NB4 (cell line): ENCODE data around the gene NAV3.
A peak's percentile ranks its signal among the peaks of the same experiment; 100 is the strongest.

Source experiments
- DNase-seq: peaks from one replicate; pipeline ENCODE4 v3.0.0; 2010; ENCODE audit warnings: low read depth
- H3K4me3 ChIP-seq: one replicate; pipeline ENCODE4 v1.5.1; 2011; ENCODE audit warnings: mild to moderate bottlenecking, low read depth, low read length, moderate library complexity
- MAX ChIP-seq: IDR thresholded peaks from 2 replicates; pipeline ENCODE4 v1.6.1; 2011; ENCODE audit warnings: low read depth, low read length
- MYC ChIP-seq: IDR thresholded peaks from 2 replicates; pipeline ENCODE4 v1.6.1; 2011; ENCODE audit warnings: low read depth, low read length
- POLR2A ChIP-seq: IDR thresholded peaks from 2 replicates; pipeline ENCODE4 v1.6.1; 2011; ENCODE audit warnings: mild to moderate bottlenecking; ENCODE audit not compliant: insufficient read length; ENCODE audit errors: extremely low read depth
- TF ChIP-seq, protein P1 (sequence below): IDR thresholded peaks from one replicate; pipeline ENCODE4 v1.5.1; 2012; ENCODE audit warnings: low read depth, low read length

The NAV3 gene

GRCh38 chr12:77928078-77928477 is 97.4 kb downstream of the NAV3 start:
- no peak overlapping the region for H3K4me3 ChIP-seq
- TF ChIP-seq MYC: no peak
- TF ChIP-seq, protein P1, sequence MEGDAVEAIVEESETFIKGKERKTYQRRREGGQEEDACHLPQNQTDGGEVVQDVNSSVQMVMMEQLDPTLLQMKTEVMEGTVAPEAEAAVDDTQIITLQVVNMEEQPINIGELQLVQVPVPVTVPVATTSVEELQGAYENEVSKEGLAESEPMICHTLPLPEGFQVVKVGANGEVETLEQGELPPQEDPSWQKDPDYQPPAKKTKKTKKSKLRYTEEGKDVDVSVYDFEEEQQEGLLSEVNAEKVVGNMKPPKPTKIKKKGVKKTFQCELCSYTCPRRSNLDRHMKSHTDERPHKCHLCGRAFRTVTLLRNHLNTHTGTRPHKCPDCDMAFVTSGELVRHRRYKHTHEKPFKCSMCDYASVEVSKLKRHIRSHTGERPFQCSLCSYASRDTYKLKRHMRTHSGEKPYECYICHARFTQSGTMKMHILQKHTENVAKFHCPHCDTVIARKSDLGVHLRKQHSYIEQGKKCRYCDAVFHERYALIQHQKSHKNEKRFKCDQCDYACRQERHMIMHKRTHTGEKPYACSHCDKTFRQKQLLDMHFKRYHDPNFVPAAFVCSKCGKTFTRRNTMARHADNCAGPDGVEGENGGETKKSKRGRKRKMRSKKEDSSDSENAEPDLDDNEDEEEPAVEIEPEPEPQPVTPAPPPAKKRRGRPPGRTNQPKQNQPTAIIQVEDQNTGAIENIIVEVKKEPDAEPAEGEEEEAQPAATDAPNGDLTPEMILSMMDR: no peak
- TF ChIP-seq MAX: no peak
- TF ChIP-seq POLR2A: no peak
- DNase-seq: no peak

DNA sequence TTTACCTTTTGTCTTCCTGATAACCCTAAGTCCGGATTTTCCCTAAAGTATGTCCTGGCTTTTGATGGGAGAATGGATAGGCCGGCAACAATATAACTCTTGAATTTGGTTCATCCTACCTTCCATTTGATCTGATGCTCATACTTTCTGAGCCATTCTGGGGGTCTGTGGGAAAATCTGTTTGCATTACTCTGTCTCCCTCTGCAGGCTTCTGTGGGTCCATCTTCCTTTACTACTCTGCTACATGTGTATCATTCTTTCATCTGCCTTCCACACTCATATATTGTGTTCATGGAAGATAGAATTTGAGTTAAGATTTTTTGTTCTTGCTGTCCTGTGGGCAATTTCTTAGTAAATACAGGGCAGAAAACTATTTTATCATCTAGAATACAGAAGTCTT is 101.5 kb downstream of the NAV3 start:
- TF ChIP-seq MAX: no peak
- TF ChIP-seq, protein P1: peak; percentile 8
- H3K4me3 ChIP-seq: no peak overlapping the region
- DNase-seq: peak; percentile 8

GRCh38 chr12:77938301-77938700 is 107.6 kb downstream of the NAV3 start:
- no peak for DNase-seq
- H3K4me3 ChIP-seq: no peak overlapping the region
- TF ChIP-seq MYC: no peak
- no peak for TF ChIP-seq POLR2A
- TF ChIP-seq MAX: no peak
- TF ChIP-seq, protein P1: no peak

DNA sequence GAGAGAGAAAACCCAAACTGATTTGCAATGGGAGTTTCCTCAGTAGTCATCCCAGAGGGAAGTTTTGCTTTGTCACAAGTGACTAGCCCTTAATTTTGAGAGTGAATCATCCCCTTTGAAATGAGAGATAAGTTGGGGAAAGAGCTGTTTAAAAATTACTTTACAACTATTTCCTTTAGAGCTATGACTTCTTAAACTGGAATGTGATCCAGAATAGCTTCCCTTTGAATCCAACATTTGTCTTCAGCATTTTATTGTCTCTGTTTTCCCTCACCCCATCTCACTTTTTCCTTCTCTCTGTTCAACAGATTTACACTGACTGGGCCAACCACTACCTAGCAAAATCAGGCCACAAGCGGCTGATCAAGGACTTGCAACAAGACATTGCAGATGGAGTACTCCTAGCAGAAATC is 109.3 kb downstream of the NAV3 start:
- no peak for DNase-seq
- TF ChIP-seq MYC: no peak
- TF ChIP-seq, protein P1: no peak
- no peak for TF ChIP-seq MAX
- TF ChIP-seq POLR2A: no peak
- no peak overlapping the region for H3K4me3 ChIP-seq

GRCh38 chr12:77940567-77940966 is 109.9 kb downstream of the NAV3 start:
- DNase-seq: no peak
- no peak overlapping the region for H3K4me3 ChIP-seq
- no peak for TF ChIP-seq MAX
- TF ChIP-seq MYC: no peak
- TF ChIP-seq, protein P1: no peak
- TF ChIP-seq POLR2A: no peak

GRCh38 chr12:77941401-77941800 is 110.7 kb downstream of the NAV3 start:
- DNase-seq: no peak
- TF ChIP-seq, protein P1: no peak
- no peak for TF ChIP-seq MYC
- no peak for TF ChIP-seq MAX
- TF ChIP-seq POLR2A: no peak
- H3K4me3 ChIP-seq: no peak overlapping the region
